K562 (cell line): ENCODE measurements around the gene RABGAP1. TPM values are rescaled to one million over a fixed set of nuclear protein-coding genes. Genes with fewer than 3 reads are reported as not detected.

Experiments
- FOSL1 ChIP-seq: fragments of 200-800 bp; sonication (Bioruptor generic); conservative IDR thresholded peaks from 2 replicates; pipeline ENCODE4 v1.6.1; 2016; ENCODE audit warnings: missing genetic modification characterization, missing compliant biosample characterization
- FOXA1 ChIP-seq: fragments of 450-650 bp; IDR thresholded peaks from 2 replicates; pipeline ENCODE4 v1.6.1; 2016; ENCODE audit warnings: mild to moderate bottlenecking, borderline replicate concordance
- FOXJ3 ChIP-seq: sonication (generic); formaldehyde crosslinking; IDR thresholded peaks from 2 replicates; pipeline ENCODE4 v1.4.0; 2020; ENCODE audit warnings: mild to moderate bottlenecking, missing genetic modification reagents
- GATA2 ChIP-seq: sonication (generic); formaldehyde crosslinking; IDR thresholded peaks from 2 replicates; pipeline ENCODE4 v1.4.0; 2020; ENCODE audit warnings: mild to moderate bottlenecking, missing genetic modification reagents
- NEUROD1 ChIP-seq: fragments of 150-350 bp; IDR thresholded peaks from 2 replicates; pipeline ENCODE4 v1.6.1; 2014; ENCODE audit warnings: borderline replicate concordance, low read length, low read depth; ENCODE audit not compliant: partially characterized antibody
- NR2F6 ChIP-seq: fragments of 450-650 bp; formaldehyde crosslinking; IDR thresholded peaks from 2 replicates; pipeline ENCODE4 v1.4.0; 2020; ENCODE audit warnings: mild to moderate bottlenecking
- NR3C1 ChIP-seq: sonication (generic); formaldehyde crosslinking; IDR thresholded peaks from 2 replicates; pipeline ENCODE4 v1.8.1; 2022; ENCODE audit warnings: missing genetic modification reagents
- STAT5A ChIP-seq: IDR thresholded peaks from 2 replicates; pipeline ENCODE4 v1.6.1; 2012; ENCODE audit warnings: low read length, inconsistent platforms, borderline replicate concordance
- TAF9B ChIP-seq: fragments of 450-650 bp; IDR thresholded peaks from 2 replicates; pipeline ENCODE4 v1.6.1; 2018; ENCODE audit warnings: mild to moderate bottlenecking; ENCODE audit not compliant: partially characterized antibody
- TCF7 ChIP-seq: sonication (generic); IDR thresholded peaks from 2 replicates; pipeline ENCODE4 v1.6.1; 2016; ENCODE audit warnings: antibody characterized with exemption, borderline replicate concordance
- TRIM24 ChIP-seq, 2 experiments: fragments of 450-650 bp; IDR thresholded peaks; 2 replicates each; pipeline ENCODE4 v1.6.1; 2016
- polyA plus RNA-seq, 8 experiments: library from polyadenylated mRNA; depleted of rRNA in 4 of 8; stranded (reverse) in 5 of 8; unstranded in 3 of 8; fragments of >200 nt; fragmentation: Nextera tagmentation in 2 of 8; fragmentation: Illumina TruSeq in 1 of 8; extraction: Ambion mirVana in 2 of 8; extraction: Trizol in 1 of 8; gene quantifications; 2 replicates each; pipeline versions ENCODE4 v1.2.1 to v1.2.3, GENCODE V29; 2011 to 2014; ENCODE audit warnings: inconsistent platforms in 1 of 8, missing spikeins in 1 of 8
- total RNA-seq, 7 experiments: library from RNA; depleted of rRNA in 6 of 7; stranded (reverse); fragments of >200 nt in 6 of 7; fragmentation: Illumina TruSeq in 2 of 7; extraction: Trizol in 2 of 7; gene quantifications; 2 replicates each; pipeline versions ENCODE4 v1.2.1 to v1.2.3, GENCODE V29; 2011 to 2021; ENCODE audit warnings: low replicate concordance in 1 of 7
- TF ChIP-seq, protein P1 (sequence below): sonication (generic); formaldehyde crosslinking; IDR thresholded peaks from 2 replicates; pipeline ENCODE4 v1.8.0; 2022; ENCODE audit warnings: mild to moderate bottlenecking, missing genetic modification reagents
- TF ChIP-seq, protein P2 (sequence below): fragments of 200-400 bp; formaldehyde crosslinking; IDR thresholded peaks from 2 replicates; pipeline ENCODE4 v1.6.1; 2017; ENCODE audit warnings: mild to moderate bottlenecking, low read depth, low read length, moderate library complexity
- TF ChIP-seq, protein P3 (sequence below): sonication (generic); formaldehyde crosslinking; IDR thresholded peaks from 2 replicates; pipeline ENCODE4 v1.8.0; 2022; ENCODE audit warnings: missing genetic modification reagents, mild to moderate bottlenecking, borderline replicate concordance
- TF ChIP-seq, protein P4 (sequence below): fragments of 450-650 bp; formaldehyde crosslinking; IDR thresholded peaks from 2 replicates; pipeline ENCODE4 v1.4.0; 2020; ENCODE audit warnings: mild to moderate bottlenecking
- TF ChIP-seq, protein P5 (sequence below): conservative IDR thresholded peaks from 2 replicates; pipeline ENCODE4 v1.6.1; 2011; ENCODE audit warnings: low read depth, mild to moderate bottlenecking, low read length; ENCODE audit not compliant: control insufficient read depth
- TF ChIP-seq, protein P6 (sequence below): sonication (generic); formaldehyde crosslinking; IDR thresholded peaks from 2 replicates; pipeline ENCODE4 v1.8.0; 2022; ENCODE audit warnings: mild to moderate bottlenecking, missing genetic modification reagents, borderline replicate concordance

RABGAP1 gene
- total and polyA plus RNA-seq, 9 of the 15 experiments (the other 6 are each of a cell fraction or from before 2014, with no cell fraction given) = 1.5 to 22.7 (median 13.1) TPM

DNA sequence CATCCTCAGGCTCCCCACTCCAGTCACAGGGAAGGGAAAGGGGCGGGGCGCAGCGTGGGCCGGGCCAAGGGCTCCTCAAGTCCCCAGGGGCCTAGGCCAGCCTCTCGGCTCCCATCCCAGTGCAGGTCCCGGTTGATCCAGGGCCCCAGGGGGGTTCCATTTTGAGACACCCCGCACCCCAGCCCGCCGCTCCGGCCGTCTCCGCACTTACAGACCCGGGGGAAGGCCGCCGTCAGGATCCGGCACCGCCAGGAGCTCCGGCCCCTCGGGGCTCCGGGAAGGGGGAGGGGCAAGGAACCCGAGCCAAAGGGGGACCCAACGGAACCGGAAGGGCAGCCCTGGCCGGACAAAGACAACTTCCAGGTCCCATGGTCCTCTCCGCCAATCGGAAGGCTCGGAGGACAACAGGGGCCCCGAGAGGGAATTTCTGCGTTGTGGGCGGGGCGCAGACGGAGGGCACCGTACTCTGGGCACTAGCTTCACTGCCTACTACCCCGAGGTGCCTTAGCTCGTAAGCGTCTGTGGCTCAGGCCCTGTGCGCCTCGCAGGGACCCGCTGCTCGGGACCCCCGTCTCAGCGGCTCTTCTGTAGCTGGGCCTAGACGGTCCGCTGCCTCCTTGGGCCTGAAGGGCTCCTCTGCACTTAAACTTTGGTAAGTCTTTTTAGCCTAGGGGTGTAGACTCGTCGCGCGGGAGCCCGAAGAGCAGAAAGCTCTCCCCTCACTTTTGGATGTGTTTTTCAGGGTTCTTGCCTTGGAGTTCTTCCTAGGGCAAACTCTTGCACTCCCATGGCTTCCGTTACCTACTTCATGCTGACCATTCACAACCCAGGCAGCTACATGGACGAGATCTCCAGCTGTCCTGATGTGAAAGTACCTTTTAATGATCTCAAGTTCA lies 9.3 kb upstream of the RABGAP1 start, which contains the start of gene ZBTB26 (continued):
- TF ChIP-seq, protein P1, sequence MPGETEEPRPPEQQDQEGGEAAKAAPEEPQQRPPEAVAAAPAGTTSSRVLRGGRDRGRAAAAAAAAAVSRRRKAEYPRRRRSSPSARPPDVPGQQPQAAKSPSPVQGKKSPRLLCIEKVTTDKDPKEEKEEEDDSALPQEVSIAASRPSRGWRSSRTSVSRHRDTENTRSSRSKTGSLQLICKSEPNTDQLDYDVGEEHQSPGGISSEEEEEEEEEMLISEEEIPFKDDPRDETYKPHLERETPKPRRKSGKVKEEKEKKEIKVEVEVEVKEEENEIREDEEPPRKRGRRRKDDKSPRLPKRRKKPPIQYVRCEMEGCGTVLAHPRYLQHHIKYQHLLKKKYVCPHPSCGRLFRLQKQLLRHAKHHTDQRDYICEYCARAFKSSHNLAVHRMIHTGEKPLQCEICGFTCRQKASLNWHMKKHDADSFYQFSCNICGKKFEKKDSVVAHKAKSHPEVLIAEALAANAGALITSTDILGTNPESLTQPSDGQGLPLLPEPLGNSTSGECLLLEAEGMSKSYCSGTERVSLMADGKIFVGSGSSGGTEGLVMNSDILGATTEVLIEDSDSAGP (CRISPR knock-in tag) = no peak
- TF ChIP-seq NR2F6 (CRISPR knock-in tag) = no peak
- TF ChIP-seq, protein P2, sequence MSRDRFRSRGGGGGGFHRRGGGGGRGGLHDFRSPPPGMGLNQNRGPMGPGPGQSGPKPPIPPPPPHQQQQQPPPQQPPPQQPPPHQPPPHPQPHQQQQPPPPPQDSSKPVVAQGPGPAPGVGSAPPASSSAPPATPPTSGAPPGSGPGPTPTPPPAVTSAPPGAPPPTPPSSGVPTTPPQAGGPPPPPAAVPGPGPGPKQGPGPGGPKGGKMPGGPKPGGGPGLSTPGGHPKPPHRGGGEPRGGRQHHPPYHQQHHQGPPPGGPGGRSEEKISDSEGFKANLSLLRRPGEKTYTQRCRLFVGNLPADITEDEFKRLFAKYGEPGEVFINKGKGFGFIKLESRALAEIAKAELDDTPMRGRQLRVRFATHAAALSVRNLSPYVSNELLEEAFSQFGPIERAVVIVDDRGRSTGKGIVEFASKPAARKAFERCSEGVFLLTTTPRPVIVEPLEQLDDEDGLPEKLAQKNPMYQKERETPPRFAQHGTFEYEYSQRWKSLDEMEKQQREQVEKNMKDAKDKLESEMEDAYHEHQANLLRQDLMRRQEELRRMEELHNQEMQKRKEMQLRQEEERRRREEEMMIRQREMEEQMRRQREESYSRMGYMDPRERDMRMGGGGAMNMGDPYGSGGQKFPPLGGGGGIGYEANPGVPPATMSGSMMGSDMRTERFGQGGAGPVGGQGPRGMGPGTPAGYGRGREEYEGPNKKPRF = no peak
- TF ChIP-seq, protein P3, sequence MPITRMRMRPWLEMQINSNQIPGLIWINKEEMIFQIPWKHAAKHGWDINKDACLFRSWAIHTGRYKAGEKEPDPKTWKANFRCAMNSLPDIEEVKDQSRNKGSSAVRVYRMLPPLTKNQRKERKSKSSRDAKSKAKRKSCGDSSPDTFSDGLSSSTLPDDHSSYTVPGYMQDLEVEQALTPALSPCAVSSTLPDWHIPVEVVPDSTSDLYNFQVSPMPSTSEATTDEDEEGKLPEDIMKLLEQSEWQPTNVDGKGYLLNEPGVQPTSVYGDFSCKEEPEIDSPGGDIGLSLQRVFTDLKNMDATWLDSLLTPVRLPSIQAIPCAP (CRISPR knock-in tag) = 0 out of 2 replicates have a peak, but pooled peaks have one; percentile 45
- TF ChIP-seq FOXA1 = no peak
- TF ChIP-seq, protein P4, sequence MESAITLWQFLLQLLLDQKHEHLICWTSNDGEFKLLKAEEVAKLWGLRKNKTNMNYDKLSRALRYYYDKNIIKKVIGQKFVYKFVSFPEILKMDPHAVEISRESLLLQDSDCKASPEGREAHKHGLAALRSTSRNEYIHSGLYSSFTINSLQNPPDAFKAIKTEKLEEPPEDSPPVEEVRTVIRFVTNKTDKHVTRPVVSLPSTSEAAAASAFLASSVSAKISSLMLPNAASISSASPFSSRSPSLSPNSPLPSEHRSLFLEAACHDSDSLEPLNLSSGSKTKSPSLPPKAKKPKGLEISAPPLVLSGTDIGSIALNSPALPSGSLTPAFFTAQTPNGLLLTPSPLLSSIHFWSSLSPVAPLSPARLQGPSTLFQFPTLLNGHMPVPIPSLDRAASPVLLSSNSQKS (CRISPR knock-in tag) = no peak
- no peak for TF ChIP-seq STAT5A
- no peak for TF ChIP-seq FOSL1 (tag)
- TF ChIP-seq NR3C1 (CRISPR knock-in tag) = no peak
- TF ChIP-seq TCF7 = no peak
- TF ChIP-seq, protein P5, sequence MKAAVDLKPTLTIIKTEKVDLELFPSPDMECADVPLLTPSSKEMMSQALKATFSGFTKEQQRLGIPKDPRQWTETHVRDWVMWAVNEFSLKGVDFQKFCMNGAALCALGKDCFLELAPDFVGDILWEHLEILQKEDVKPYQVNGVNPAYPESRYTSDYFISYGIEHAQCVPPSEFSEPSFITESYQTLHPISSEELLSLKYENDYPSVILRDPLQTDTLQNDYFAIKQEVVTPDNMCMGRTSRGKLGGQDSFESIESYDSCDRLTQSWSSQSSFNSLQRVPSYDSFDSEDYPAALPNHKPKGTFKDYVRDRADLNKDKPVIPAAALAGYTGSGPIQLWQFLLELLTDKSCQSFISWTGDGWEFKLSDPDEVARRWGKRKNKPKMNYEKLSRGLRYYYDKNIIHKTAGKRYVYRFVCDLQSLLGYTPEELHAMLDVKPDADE = no peak
- TF ChIP-seq TRIM24 (IDR thresholded peaks at IDR 0.05) = peak in 1 of 2 experiments; percentile 86; a peak in 2 of 4 replicates
- no peak for TF ChIP-seq FOXJ3 (CRISPR knock-in tag)
- TF ChIP-seq, protein P6, sequence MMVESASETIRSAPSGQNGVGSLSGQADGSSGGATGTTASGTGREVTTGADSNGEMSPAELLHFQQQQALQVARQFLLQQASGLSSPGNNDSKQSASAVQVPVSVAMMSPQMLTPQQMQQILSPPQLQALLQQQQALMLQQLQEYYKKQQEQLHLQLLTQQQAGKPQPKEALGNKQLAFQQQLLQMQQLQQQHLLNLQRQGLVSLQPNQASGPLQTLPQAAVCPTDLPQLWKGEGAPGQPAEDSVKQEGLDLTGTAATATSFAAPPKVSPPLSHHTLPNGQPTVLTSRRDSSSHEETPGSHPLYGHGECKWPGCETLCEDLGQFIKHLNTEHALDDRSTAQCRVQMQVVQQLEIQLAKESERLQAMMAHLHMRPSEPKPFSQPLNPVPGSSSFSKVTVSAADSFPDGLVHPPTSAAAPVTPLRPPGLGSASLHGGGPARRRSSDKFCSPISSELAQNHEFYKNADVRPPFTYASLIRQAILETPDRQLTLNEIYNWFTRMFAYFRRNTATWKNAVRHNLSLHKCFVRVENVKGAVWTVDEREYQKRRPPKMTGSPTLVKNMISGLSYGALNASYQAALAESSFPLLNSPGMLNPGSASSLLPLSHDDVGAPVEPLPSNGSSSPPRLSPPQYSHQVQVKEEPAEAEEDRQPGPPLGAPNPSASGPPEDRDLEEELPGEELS = 0 out of 2 replicates have a peak, but pooled peaks have one; percentile 46
- TF ChIP-seq TAF9B = peak; percentile 40
- TF ChIP-seq GATA2 (CRISPR knock-in tag) = no peak
- no peak for TF ChIP-seq NEUROD1
